GM12892 (cell line): ENCODE data around the gene EIF4A3.

ENCODE experiments used
- DNase-seq: peaks from one replicate; pipeline ENCODE4 v3.0.0; 2011; ENCODE audit not compliant: insufficient read length
- FAIRE-seq: peaks from 2 replicates; lab custom pipeline; 2011; peaks lifted over from hg19 to GRCh38; lab: Jason Lieb, UNC
- POLR2A ChIP-seq: IDR thresholded peaks from 2 replicates; pipeline ENCODE4 v1.6.1; 2011; ENCODE audit warnings: low read depth, low read length, control low read depth
- POLR2AphosphoS5 ChIP-seq: IDR thresholded peaks from 2 replicates; pipeline ENCODE4 v1.6.1; 2011; ENCODE audit warnings: low read depth, low read length, control low read depth
- TAF1 ChIP-seq: IDR thresholded peaks from 2 replicates; pipeline ENCODE4 v1.6.1; 2011; ENCODE audit warnings: low read depth, mild to moderate bottlenecking, control low read depth, low read length, borderline replicate concordance

The EIF4A3 gene

DNA sequence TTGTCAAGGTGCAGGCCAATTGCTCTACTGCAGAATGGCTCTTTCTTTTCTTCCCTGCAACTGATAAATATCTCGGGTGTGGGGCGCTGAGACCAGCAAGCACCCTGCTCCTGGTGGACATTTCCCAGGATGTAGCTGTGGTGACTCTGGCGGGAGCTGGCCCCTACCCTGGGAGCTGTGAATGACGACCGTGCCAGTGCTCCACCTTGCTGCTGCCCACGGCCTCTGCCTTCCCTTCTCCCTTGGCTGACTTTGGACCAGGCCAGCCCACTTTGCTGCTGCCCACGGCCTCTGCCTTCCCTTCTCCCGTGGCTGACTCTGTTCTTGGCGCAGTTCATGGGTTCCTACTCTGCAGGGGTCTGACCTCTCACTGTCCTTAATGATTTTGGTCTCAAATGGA, 39.0 kb upstream of the EIF4A3 start:
- DNase-seq (no peak), FAIRE-seq (no peak)
- TF ChIP-seq TAF1, result no peak
- TF ChIP-seq POLR2A, result no peak
- no peak for TF ChIP-seq POLR2AphosphoS5

DNA sequence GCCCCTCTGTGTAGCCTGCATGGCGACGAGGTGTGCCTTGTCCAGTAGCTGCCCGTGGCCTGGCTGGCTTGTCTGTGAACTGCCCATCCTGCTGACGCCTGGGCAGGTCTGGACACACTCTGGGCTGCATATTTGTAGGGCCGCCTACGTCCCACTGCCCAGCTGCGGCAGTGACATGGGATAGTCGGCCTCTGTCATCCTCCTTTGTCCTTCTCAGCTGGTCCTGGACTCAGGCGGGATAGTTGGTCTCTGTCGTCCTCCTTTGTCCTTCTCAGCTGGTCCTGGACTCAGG, 37.4 kb upstream of the EIF4A3 start:
- DNase-seq (no peak), FAIRE-seq (no peak)
- TF ChIP-seq POLR2AphosphoS5 (no peak), POLR2A (no peak), TAF1 (no peak)

DNA sequence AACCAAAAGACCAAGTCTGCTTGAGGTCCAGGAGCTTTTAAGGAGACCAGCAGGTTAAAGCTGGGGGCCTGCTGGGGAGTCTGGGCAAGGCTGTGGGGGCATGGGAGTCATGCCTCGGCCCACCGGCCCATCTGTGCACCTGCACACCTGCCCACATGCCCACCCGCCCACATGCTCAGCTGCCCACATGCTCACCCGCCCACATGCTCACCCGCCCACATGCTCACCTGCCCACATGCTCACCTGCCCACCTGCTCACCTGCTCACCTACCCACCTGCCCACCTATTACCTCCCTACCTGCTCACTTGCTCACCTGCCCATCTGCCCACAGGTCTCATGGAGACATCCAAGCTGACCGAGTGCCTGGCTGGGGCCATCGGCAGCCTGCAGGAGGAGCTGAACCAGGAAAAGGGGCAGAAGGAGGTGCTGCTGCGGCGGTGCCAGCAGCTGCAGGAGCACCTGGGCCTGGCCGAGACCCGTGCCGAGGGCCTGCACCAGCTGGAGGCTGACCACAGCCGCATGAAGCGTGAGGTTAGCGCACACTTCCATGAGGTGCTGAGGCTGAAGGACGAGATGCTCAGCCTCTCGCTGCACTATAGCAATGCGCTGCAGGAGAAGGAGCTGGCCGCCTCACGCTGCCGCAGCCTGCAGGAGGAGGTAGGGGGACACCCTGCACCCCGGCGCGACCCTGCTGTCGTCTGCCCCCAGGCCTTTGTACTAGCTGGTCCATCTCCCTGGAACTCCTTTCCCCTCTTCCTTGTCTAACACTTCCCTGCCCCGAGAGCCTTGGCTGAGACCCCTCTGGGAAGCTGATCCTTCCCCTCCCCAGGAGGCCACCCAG, 36.9 kb upstream of the EIF4A3 start:
- no peak for TF ChIP-seq POLR2AphosphoS5
- no peak for TF ChIP-seq POLR2A
- no peak for TF ChIP-seq TAF1
- FAIRE-seq (no peak), DNase-seq (no peak)

DNA sequence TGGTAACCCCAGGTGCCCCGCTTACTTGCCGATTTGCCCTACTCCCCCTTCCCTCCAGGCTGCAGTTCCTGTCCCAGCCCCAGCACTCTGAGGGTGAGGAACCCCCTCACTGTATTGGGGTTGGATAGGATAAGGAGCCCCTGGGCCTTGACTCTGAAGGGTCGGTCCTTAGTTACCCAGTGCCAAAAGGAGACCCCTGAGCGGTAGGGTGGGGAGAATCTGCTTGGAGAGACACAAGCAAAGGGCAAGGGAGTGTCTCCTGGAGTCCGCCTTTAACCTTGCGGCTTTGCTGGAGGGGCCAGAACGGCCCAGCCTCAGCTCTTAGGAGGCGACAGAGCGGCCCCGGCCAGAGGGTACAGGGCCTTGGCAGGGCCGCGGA, 35.9 kb upstream of the EIF4A3 start:
- no peak for TF ChIP-seq POLR2AphosphoS5
- no peak for TF ChIP-seq POLR2A
- TF ChIP-seq TAF1, result no peak
- DNase-seq (no peak), FAIRE-seq (no peak)

DNA sequence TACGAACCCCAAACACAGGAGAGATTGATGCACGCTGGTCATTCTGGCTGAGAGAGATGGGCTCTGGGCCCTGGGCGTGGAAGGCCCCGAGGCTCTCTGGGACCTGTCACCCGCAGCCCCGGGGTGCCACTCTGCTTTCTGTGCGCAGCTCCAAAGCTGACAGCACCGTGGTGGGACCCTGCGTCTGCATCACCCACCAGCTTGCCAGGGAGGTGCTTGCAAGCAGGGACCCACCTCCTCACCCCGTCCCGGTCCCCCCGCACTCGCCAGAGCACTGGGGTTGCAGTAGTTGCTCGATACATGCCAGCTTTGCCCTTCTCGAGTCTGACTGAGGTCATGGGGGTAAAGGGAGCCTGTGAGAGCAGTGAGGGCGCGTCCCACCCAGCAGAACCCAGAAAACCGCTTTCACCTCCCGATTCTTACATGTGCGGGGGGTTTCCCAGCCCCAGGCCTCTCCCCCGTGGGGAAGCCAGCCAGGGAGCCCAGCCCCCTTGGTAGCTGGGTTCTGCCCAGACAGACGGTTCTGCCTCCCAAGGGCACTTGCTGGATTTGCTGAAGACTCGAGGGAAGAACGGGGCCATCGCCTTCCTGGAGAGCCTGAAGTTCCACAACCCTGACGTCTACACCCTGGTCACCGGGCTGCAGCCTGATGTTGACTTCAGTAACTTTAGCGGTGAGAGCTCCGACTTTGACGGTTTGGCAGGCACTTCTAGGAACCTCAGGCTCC, 35.4 kb upstream of the EIF4A3 start:
- FAIRE-seq, result no peak

DNA sequence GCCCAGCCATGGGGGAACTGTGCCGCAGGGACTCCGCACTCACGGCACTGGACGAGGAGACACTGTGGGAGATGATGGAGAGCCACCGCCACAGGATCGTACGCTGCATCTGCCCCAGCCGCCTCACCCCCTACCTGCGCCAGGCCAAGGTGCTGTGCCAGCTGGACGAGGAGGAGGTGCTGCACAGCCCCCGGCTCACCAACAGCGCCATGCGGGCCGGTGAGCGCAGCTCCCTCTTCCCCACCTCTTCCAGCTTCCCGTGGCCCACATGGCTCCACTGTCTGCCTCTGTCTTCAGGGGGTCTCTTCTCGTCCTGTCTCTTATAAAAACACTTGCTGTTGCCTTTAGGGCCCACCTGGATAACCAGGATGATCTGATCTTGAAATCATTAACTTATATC, 34.5 kb upstream of the EIF4A3 start:
- no peak for FAIRE-seq
- DNase-seq, result no peak
- TF ChIP-seq POLR2AphosphoS5 (no peak), TAF1 (no peak), POLR2A (no peak)

More for the DNA sequence above, 35.4 kb upstream of the EIF4A3 start:
- TF ChIP-seq POLR2AphosphoS5, result no peak
- TF ChIP-seq POLR2A, result no peak
- no peak for TF ChIP-seq TAF1
- no peak for DNase-seq

DNA sequence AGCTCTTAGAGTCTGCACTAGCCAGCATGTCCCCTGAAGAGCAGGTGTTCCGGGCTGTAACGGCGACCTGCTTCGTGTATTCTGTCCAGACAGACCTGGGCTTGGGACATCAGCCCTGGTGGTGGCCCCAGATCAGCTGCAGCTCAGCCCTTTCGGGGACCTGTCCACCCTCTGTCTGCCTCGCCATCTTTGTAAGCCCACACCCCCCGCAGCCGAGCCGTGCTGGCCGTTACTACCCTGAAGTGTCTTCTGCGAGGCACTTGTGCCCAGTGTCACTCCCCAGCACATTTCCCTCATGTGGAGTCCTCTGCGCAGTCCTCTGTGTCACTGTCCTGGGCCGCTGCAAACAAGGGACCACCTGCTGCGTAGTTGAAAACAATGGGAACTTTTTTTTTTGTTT, 33.3 kb upstream of the EIF4A3 start:
- no peak for FAIRE-seq
- DNase-seq, result no peak
- TF ChIP-seq POLR2AphosphoS5, result no peak
- no peak for TF ChIP-seq POLR2A
- TF ChIP-seq TAF1, result no peak

DNA sequence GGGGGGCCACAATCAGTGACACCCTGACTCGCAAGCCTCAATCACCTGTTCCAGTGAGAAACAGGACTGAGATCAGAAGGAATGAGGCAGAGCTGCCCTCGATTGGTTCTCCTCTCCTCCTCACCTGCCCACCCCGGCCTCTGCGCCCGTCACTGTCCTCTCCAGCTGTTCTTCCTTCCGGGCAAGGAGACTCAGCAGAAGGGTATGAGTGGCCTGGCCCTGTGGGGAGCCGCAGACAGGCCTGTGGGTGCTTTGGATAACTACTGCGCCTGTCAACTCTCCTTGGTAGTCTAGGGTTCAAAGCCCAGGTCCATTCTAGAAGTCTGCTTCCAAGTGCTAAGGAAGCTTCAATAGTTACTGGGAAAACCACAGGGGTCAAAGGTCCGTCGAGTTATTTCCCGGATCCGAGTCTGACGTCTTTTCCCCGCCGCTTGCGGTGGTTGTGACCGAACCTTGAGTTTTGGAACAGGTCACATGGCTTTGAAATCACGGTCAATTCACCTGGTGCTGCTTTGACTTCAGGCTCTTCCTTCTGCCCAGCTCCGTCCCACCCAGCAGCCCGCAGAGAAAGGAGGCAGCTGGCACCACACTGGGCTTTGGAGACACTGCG, 31.2 kb upstream of the EIF4A3 start:
- DNase-seq, result no peak
- TF ChIP-seq POLR2A, result no peak
- no peak for TF ChIP-seq TAF1
- TF ChIP-seq POLR2AphosphoS5, result no peak
- FAIRE-seq, result no peak

DNA sequence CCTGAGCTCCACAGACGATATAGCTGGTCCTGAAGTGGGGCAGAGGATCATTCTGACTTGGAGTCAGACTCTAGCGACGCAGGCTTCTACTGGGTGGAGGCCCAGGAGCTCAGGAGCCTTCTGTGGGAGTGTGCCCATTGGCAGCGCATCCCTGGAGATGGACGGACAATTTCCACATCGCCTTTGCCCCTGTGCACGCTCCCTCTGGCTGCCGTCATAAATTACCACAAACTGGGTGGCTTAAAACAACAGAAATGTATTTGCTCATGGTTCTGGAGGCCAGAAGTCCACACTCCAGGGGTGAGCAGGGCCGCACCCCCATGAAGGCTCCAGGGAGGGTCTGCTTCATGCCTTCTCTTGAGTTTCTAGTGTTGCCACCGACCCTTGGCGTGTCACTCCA, 29.8 kb upstream of the EIF4A3 start:
- FAIRE-seq (no peak), DNase-seq (no peak)
- TF ChIP-seq TAF1 (no peak), POLR2A (no peak), POLR2AphosphoS5 (no peak)

DNA sequence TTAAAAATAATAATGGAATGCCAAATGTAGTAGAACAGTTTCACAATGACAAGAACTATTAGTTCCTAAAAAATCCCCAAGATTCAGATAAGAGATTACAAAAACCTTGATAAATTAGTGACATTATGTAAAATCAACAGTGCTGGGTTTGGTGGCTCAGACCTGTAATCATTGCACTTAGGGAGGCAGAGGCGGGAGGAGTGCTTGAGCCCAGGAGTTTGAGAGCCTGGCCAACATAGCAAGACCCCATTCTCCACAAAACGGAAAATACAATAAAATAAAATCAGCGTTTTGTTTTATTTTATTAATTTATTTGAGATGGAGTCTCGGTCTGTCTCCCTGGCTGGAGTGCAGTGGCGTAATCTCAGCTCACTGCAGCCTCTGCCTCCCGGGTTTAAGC, 27.0 kb upstream of the EIF4A3 start:
- FAIRE-seq (no peak), DNase-seq (no peak)
- no peak for TF ChIP-seq POLR2AphosphoS5
- no peak for TF ChIP-seq POLR2A
- TF ChIP-seq TAF1, result no peak

DNA sequence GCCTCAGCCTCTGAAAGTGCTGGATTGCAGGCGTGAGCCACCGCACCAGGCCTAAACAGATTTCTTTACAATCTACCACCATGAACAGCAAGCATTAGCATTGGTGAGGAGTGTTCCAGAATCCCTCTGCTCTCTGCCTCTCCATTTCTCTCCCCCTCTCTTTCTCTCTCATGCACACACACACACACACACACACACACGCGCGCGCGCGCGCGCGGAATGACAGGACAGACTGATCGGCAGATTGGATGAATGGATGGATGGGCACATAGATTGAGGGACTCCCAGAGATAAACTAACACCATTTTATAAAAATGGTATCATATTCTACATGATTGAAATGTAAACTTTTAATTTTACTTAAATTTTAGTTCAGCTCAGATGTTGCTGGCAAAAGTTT, 26.2 kb upstream of the EIF4A3 start:
- FAIRE-seq, result no peak
- no peak for DNase-seq
- TF ChIP-seq POLR2AphosphoS5 (no peak), TAF1 (no peak), POLR2A (no peak)
